ENCODE data around the gene SLC13A1.

The SLC13A1 gene

GRCh38 chr7:123198111-123198510, 1.7 kb downstream of the SLC13A1 start:
- DNase-seq (ENCODE audit: low read depth, low spot score): no peak

GRCh38 chr7:123193235-123193634, 6.5 kb downstream of the SLC13A1 start:
- DNase-seq (ENCODE audit: low read depth, low spot score): no peak

DNA sequence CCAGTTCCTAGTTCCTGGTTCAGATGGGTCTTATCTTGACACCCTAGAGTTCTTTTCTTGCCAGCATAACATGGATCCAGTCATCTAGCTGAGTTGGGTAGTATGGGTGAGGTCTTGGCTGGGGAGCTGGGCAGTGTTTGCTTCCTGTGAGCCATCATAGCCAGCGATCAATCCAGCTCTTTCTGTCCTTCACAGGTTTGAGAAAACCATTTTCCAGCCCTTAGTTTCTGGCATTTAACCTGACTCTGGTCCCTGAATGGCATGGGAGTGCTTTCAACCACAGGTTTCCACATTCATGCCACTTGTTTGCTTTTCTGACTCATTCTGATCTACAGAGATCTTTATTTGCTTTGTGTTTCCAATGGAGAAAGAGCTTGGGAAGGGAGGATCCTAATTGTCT, 8.6 kb downstream of the SLC13A1 start:
- DNase-seq (ENCODE audit: low read depth, low spot score): no peak

DNA sequence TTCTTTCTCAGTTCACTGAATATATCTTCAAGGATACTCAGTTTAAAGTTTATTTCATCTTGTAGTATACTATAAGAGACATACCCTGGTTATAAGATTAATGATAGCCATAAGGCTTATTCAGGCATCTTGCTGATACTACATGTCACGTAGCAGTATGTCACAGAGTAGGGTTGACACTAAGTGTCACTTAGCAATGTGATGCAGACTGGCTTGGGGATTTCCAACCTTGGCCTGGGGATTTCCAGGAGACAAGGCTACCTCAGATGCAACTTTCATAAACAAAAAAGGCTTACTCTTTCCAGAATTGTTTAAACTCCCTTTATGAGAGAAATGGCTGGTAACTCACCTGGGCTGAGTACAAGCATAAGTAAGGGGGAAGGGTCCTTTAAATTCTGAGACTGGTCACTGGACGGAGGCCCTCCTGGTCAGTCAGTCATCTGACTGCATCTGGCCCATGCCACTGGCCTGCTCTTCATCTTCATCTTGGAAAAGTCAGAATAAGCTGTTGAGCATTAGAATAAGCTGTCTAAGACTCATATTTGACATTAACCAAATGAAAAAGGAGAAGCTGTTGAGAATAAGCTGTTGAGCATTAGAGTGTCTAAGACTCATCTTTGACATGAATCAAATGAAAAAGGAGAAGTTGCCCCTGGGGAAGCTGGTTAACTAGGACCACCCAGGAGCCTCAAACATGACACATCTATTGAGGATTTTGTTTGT, 9.5 kb downstream of the SLC13A1 start:
- DNase-seq (ENCODE audit: low read depth, low spot score): no peak

DNA sequence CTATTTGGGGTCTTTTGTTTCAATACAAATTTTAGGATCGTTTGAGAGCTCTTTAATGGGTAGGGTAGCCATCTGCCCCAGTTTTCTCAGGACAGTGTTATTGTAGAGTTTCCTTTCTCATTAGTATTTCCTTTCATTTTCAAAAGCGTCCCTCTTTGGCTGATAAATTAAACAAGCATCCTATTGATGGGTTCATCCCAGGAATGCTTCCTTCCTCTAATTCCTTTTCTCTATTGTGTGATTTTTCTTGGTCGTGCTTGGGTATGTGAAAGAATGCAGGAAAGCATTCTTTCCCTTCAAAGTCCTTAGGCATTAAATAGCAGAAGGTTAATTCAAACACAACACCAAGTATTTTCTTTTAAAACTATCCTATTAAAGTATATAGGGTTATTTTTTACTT, 14.0 kb downstream of the SLC13A1 start:
- DNase-seq (ENCODE audit: low read depth, low spot score): no peak

DNA sequence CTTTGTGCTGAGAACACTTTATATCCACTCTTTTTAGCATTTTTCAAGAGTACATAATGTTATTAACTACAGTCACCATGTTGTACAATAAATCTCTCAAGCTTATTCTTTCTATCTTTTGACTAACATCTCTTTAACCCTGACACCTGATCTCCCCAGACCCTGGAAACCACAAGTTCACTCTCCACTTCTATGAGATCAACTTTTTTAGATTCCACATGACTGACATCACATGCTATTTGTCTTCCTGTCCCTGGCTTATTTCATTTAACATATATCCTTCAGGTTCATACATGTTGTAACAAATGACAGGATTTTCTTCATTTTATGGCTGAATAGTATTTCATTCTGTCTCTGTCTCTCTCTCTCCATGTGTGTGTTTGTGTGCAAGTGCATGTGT, 15.5 kb downstream of the SLC13A1 start:
- no peak for DNase-seq (ENCODE audit: low read depth, low spot score)

GRCh38 chr7:123183431-123183830, 16.3 kb downstream of the SLC13A1 start:
- no peak for DNase-seq (ENCODE audit: low read depth, low spot score)

DNA sequence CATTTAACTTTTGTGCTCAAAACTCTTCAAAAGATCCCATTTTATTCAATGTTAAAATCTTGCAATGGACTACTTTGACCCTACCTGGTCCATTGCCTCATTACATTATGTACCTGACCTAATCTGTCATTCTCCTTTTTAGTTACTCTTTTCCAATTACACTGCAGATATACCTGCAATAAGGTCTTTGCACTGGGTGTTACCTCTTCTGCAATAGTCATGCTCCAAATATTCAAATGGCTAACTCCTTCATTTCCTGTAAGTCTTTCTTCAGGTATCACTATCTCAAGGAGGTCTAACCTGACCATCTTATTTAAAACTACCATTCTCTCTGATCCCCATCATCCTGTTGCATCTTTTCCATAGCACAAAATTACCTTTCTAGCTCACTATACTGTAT, 22.3 kb downstream of the SLC13A1 start:
- DNase-seq (ENCODE audit: low read depth, low spot score): no peak

GRCh38 chr7:123170333-123171246, 29.2 kb downstream of the SLC13A1 start:
- no peak for DNase-seq (ENCODE audit: low read depth, low spot score)

DNA sequence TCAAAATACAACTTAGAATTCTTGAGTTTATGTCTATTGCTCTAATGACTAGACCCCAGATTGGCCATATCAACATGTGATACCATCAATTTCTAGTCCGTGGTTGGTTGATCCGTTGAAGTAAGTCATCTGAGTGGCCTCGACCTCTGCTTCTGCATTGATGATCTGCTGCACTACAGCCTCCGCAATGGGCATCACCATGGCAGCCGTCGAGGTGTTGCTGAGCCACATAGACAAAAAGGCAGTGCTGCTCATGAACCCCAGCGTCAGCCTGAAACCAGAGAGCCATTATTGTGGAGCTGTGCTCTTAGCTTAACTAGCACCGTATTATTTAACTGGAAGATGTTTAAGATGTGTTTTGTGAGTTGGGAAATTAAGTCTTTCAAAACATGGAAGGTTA, 30.7 kb downstream of the SLC13A1 start:
- no peak for DNase-seq (ENCODE audit: low read depth, low spot score)

GRCh38 chr7:123157606-123158005, 42.2 kb downstream of the SLC13A1 start:
- DNase-seq (ENCODE audit: low read depth, low spot score): no peak

DNA sequence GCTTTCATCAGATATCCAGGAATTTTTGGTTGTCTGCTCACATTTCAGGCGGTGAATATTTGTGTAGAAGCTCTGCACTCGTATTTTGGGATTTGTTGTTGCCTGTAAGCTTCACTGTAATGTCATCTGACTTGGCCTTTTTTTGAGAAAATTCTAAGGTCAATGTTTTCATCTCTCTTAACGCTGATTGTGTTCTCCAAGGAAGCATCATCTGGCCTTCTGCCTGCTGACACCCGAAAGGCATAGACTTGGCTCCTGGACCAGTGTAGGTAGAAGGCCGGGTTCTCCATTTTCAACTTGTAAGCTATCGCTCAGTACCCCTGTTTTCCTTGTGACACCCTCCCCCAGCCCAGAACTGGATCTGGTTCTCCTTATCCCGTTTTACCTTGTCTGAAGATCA, 44.2 kb downstream of the SLC13A1 start:
- no peak for DNase-seq (ENCODE audit: low read depth, low spot score)

GRCh38 chr7:123154231-123154860, 45.4 kb downstream of the SLC13A1 start:
- DNase-seq (ENCODE audit: low read depth, low spot score): no peak

DNA sequence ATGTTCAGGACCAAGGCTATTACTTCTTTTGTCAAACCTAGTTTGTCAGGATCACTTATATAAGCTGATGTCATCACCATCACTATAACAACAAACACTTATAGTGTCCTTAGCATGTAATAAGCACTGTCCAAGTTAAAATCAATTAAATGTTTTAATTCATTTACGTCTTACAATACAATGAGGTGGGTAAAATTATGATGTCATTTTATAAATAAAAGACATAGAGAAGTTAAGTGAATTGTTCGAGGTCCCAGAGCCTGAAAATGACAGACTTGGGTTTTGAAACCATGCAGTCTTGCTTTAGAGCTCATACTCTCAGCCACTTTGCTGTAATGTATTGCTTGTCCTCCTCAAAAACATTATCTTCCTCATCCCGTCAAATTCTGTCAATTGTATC, 48.3 kb downstream of the SLC13A1 start:
- no peak for DNase-seq (ENCODE audit: low read depth, low spot score)

GRCh38 chr7:123148813-123149212, 51.0 kb downstream of the SLC13A1 start:
- DNase-seq (ENCODE audit: low read depth, low spot score): no peak

DNA sequence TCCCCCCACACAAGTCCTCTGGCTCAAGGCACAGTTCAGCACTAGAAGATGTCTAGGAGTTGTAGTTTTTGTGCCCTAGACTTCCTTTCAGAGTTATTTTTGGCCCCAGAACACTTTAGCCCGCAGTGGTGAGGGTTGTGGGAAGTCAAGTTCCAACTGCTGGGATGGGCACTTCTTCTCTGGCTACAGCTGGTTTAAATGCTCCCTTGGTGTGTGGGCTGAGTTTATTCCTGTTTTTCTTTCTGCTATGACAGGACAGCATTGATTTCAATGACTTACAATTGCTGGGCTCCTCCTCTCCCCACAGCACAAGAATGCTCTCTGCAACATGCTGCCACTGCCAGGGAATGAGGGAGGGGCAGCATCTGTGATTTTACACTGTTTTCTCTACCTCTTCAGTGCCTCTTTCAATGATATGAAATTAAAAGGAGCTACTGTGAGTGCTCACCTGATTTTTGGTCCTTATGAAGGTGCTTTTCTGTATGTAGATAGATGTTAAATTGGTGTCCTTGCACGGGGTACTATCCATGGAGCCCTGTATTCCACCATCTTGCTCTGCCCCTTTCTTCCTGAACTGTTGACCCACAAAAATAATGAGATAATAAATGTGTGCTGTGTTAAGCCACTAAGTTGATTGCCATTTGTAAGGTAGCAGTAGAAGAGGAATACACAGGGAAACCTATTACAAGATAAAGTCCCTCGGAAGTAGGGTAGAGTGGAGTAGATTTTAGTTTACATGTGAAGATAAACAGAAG, 56.3 kb downstream of the SLC13A1 start:
- DNase-seq (ENCODE audit: low read depth, low spot score): no peak

GRCh38 chr7:123140561-123140960, 59.2 kb downstream of the SLC13A1 start:
- no peak for DNase-seq (ENCODE audit: low read depth, low spot score)

- DNase-seq (ENCODE audit: low read depth, low spot score): no peak
Measured at GRCh38 chr7:123135960-123136359, 63.8 kb downstream of the SLC13A1 start.

DNA sequence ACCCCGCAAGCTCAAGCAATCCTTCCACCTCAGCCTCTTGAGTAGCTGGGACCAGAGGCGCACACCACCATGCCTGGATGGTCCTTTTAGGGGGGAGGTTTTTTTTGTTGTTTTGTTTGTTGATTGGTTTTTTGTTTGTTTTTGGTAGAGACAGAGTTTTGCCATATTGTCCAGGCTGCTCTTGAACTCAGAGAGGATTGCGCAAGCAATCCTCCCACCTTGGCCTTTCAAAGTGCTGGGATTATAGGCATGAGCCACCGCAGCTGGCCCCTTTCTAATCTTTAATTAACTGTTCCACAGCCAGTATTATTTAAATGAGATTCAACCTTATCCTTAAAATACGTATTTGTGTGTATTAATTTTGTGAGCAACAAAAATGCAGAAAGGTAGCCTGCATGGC, 65.8 kb downstream of the SLC13A1 start:
- DNase-seq (ENCODE audit: low read depth, low spot score): no peak

DNA sequence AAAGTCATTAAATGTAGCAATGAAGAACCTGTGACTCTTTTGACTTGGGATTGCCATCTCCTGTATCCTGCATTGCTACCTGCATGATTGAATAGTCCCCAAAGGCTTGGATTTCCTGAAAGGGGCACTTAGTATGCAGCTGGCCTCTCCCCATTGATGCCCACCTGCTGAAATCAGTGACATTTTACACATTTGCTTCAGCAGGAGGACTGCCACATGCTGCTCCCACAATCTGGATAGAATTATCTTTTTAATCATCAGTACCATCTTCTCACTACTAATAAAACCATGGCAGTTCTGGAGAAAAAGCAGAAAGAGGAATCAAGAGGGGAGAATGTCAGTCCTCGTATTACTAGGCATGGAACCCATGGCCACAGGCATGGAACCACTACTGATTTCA, 67.8 kb downstream of the SLC13A1 start:
- no peak for DNase-seq (ENCODE audit: low read depth, low spot score)

GRCh38 chr7:123131556-123131955, 68.2 kb downstream of the SLC13A1 start:
- DNase-seq (ENCODE audit: low read depth, low spot score): no peak

GRCh38 chr7:123131140-123131539, 68.6 kb downstream of the SLC13A1 start:
- no peak for DNase-seq (ENCODE audit: low read depth, low spot score)

All from activated CD4-positive, CD25-positive, alpha-beta regulatory T cell treated with anti-CD3 and anti-CD28 coated beads, Interleukin-2, amount 50 U/mL, for 16 hours (primary cell).